DMS153 (cell line): ENCODE results near the gene ITPR1.

ENCODE experiments used
- DNase-seq: peaks from one replicate; lab custom pipeline; 2025; lab: John Stamatoyannopoulos, UW

Gene ITPR1

DNA sequence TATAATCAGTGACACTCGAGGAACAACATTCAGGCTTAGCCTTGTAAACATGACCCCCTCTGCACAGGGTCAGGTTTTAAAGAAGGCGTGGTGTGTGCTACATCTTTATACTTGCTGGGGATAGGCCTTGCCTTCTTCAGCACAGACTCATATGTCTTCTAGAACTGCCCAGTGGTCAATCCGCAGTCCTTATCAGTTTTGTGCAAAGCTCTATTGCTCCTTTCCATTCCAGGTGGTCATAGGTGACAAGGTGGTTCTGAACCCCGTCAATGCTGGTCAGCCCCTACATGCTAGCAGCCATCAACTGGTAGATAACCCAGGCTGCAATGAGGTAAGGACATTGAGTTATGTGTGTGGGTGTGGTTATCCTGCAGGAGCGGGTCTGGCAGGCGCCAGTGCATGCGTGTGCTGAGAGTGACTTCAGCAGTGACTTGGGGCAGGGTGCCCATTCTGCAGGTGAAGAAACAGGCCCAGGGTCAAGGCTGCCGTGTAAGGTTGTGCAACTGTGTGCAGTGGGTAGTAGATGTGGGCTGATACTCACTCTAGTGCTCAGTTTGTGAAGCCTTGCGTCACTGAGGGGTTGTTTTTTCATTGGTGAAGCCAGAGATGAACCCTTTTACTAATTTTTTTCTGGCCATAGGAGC, 150.9 kb downstream of the ITPR1 start:
- DNase-seq = no peak

DNA sequence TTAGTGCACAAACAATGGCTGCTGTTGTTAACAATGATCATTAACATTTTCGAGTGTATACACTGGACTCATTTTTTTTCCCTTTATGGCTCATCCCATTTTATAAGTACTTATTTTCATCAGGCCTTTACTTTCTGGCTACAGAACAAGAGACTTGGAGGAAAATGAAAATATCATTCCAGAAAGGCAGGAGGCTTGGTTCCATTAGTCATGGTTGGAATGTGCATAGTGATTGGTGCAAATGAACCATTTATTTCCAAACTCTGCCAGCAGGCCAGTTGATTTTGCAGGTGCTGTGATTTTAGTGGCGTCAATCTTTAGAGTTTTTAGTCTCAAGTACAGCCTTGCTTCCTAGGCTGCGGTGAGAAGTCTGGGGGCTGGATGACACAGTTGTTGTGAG, 151.8 kb downstream of the ITPR1 start:
- no peak for DNase-seq

GRCh38 chr3:4645468-4645867, 152.3 kb downstream of the ITPR1 start:
- no peak for DNase-seq

GRCh38 chr3:4647411-4647810, 154.3 kb downstream of the ITPR1 start:
- no peak for DNase-seq

DNA sequence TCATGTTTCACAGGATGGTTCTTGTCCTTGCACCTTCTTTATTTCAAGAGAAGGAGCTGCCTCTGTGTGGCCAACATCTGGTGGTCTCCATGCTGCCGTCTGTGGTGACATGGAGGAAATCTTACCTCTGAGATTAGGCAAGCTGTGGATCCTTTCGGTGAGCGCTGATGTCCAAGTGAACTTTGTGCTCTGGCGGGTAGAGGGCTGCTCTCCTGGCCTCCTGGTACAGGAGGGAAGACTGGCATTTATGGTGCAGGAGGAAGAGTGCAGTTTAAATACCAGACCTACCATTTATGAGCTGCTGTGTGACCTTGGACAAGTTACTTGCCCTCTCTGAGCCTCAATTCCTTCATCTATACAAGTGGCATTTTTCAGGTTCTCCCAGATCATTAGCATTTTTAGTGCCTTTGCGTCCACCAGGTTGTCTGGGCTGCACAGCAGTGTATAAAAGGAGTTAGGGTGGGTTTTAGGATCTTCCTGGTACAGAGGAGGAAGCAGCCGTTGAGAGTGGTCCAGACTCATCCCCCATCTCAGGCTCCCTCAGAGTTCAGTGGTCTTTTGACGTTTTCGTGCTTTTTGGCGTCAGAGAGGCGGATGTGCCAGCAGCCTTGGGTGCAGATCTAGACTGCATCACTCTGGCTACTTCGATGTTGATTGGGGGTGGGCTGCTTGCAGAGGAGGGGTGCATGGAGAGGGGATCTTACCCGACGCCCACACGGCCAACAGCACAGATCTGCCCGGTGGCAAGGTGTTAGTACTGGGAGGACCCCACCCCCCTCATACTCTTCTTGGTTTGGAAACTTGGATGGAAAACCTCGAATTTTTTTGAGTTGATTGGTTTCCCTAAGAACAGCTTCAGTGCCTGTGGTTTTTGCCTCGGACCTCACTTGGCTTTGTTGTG, 162.2 kb downstream of the ITPR1 start:
- no peak for DNase-seq

GRCh38 chr3:4656059-4656458, 162.9 kb downstream of the ITPR1 start:
- DNase-seq = no peak

DNA sequence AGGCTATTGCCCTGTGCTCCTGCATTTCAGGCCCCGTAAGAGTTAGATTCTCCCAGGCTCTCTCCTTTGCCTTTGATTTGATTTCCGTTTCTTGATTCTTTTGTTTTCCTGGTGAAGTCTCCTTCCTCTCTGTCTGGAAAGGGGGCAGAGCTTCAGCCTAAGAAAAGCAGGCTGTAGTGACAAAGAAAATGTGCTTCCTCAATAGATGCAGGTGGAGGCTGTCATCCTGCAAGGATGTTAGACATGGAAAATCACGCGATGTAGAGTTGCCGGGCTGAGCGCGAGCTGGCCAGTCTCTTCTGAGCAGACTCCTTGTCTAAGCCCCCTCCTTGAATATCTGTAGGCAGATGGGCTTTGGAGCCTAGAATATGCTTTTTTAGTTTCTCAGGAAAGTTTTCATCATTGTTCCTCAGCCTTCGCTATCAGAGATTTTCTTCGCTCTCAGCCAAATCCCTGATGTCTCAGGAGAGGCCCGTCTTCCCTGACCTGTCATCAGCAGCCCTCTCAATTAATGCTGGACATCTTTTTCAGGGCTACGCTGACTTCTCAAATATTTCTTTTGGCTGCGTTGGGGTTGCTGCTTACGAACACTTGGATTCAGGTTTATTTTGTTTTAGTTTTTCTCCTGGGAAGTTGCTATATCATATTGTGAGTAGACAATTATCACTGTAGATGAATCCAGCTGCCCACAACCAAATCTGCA, 163.6 kb downstream of the ITPR1 start:
- DNase-seq = no peak

DNA sequence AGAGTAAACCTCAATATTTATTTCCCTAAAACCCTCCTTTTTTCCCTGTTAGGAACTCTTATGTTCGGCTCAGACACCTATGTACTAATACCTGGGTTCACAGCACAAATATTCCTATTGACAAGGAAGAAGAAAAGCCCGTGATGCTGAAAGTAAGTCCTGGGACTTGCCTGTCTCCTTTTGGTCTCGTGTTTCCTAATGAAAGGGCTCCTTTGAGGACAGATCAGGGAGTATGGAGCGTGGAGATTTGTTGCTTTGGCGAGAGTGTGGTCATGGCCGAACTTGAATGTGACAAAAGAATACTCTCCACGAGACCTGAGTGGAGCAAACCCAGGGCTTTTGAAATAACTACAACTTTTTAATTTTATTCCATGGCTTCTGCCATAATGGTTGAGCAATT, 167.8 kb downstream of the ITPR1 start:
- no peak for DNase-seq

- DNase-seq = no peak
Measured at GRCh38 chr3:4664412-4664811, 171.3 kb downstream of the ITPR1 start.

- no peak for DNase-seq
Measured at GRCh38 chr3:4665197-4665596, 172.0 kb downstream of the ITPR1 start.

DNA sequence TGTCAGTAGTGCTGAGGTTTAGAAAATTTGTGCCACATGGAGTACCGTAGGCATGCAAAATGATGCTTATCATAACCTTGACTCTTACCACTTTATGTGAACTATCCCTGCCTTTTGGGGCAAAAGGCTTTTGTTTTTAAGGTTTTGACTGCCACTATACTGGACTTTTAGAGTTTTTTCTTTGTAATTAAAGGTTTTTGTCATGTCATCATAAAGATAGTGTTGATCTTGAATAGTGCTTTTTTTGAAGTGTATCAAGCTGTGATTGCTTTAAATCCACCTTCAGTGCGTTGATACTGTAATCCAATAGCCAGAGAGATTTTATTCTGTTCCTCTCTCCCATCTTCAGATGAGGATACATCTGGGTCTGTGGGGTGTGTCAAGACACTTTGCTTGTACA, 172.9 kb downstream of the ITPR1 start:
- DNase-seq = no peak

- DNase-seq = no peak
Measured at GRCh38 chr3:4670352-4670751, 177.2 kb downstream of the ITPR1 start.

DNA sequence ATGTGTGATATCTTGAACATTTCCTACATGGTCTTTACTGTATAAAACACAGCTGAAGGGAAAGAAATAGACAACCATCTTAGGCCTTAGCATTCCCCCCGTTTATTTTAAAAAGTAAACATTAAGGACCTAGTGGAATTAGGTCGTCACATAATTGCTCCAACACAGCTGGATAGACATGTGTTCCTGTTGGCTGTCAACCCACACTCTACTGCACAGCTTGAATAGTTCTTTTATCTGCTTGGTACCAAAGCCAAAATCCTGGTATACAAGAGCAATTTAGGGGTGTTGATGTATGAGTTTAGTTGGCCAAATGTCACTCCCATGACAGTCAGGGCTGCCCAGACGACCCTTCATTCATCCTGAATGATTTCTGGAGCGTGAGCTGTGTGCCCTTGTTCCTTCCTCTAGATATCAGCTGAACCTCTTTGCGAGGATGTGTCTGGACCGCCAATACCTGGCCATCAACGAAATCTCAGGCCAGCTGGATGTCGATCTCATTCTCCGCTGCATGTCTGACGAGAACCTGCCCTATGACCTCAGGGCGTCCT, 179.7 kb downstream of the ITPR1 start:
- no peak for DNase-seq

GRCh38 chr3:4674216-4674615, 181.1 kb downstream of the ITPR1 start:
- no peak for DNase-seq

DNA sequence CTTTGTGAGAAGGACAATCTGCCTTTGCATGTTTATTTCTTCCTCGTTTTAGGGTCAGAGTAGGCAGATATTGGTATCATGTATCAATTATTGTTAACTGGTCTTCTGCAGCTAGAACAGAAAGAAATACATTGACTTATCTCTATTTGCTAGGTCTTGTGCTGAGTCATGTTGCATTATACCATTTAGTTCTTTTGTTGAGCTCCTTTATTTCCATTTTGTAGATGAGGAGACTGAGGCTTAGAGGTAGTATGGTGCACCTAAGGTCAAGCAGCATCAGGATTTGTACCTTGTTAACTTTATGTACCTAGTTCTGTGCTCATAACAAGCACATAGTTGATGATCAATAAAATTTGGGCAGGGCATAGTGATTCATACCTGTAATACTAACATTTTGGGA, 182.6 kb downstream of the ITPR1 start:
- no peak for DNase-seq

DNA sequence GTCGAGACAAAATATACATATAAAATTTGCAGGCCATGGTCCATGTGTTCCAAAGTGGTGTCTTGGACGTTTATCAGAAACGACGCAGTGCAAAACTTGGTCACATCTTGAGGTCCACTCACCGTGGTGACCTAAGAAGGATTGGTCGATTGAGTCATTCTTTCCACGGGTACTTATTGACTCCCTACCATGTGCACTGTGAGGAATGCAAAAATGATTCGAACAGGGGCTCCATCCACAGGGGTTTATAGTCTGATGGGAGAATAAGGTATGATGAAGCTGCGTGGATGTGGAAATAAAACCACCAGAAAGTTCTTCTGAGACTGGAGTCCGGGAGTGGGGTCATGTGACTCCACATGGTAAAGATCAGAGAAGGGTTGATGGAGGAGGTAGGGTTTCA, 185.2 kb downstream of the ITPR1 start:
- DNase-seq = no peak

GRCh38 chr3:4680227-4680691, 187.1 kb downstream of the ITPR1 start:
- no peak for DNase-seq

DNA sequence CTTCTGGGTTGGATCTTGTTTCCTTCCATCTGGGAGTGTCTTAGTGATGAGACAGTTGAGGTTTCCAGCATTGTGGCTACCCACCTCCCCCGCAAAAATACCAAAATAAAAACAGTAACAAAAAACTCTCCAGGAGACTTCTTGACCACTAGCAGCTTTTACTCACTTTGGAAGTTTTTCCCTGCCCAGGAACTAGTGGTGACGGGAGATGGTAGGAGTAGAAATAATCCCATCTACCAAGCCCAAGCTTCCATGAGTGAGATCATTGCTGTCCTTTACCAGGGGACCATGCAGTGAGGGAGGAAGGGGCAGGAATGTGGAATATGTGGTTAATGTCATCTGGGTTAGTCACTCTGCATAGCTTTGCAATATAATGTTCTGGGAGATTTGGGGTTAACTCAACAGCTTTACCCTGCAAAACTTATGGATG, 187.7 kb downstream of the ITPR1 start:
- no peak for DNase-seq

DNA sequence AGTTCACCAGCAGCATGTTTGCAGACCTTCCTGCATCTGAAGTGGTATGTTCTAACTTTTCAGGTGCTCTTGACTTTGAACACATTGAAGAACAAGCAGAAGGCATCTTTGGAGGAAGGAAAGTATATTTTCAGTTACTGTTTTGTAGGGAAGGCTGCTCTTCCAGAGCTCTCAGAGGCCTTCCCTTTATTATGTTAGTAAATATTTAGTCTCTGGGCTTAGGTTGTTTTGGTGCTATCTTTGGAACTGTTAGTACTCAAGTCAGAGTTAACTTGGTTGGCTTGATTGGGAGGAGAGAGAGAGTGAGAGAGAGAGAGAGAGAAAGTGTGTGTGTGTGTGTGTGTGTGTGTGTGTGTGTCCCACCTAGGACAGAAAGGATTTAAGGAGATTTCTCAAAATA, 188.2 kb downstream of the ITPR1 start:
- DNase-seq = no peak

- no peak for DNase-seq
Measured at GRCh38 chr3:4684117-4684516, 191.0 kb downstream of the ITPR1 start.

DNA sequence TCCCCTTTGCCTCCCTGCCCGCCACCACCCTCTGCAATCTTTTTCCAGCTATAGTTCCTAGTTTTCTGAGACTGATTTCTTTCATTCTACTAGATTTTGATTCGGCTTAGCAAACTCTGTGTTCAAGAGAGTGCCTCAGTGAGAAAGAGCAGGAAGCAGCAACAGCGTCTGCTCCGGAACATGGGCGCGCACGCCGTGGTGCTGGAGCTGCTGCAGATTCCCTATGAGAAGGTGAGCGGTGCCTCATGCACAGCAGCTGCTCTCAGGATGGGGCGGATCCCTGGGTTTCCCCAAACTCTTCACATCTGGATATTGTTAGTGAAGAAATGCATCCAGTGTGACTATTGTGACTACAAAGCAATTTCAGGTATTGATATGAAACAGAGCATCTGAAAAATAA, 191.8 kb downstream of the ITPR1 start:
- no peak for DNase-seq

- DNase-seq = no peak
Measured at GRCh38 chr3:4685673-4686345, 192.7 kb downstream of the ITPR1 start.
